Measurements from ENCODE around the gene TH. TPM values are rescaled to one million over a fixed set of nuclear protein-coding genes. Genes with fewer than 3 reads are reported as not detected.

TH gene
- total and polyA plus RNA-seq, 2 experiments from 2014 or later: 0.34 TPM; not detected in 1

- Histone ChIP-seq H3K27ac (ENCODE audit: low read depth) (no peak overlapping the region), H3F3A (replicated peaks; ENCODE audit: low read depth) (0 out of 2 replicates have a peak, but pooled peaks cover 6% of the 10 kb centered on the region), H3K4me3 (no peak overlapping the region), H3K27me3 (ENCODE audit: insufficient read depth) (no peaks in the 10 kb centered on the region), H4K20me1 (replicated peaks; ENCODE audit: insufficient read depth) (no peaks in the 10 kb centered on the region), H3K9me2 (ENCODE audit: insufficient read depth) (no peaks in the 10 kb centered on the region), H3K36me3 (ENCODE audit: insufficient read depth) (no peaks in the 10 kb centered on the region), H3K4me2 (no peak overlapping the region), H2AFZ (no peak overlapping the region), H3K4me1 (ENCODE audit: insufficient read depth) (no peaks in the 10 kb centered on the region), H3K79me2 (replicated peaks; ENCODE audit: insufficient read depth) (no peaks in the 10 kb centered on the region)
- H3K27me3 Mint-ChIP-seq (ENCODE audit: insufficient read depth, low read depth, poor library complexity): peaks cover 11% of the 10 kb centered on the region
- no peak for ATAC-seq
- H3K4me3 Mint-ChIP-seq: no peak overlapping the region
- no peaks in the 10 kb centered on the region for H3K9me3 Mint-ChIP-seq
- TF ChIP-seq ZNF114 (CRISPR knock-in tag; IDR thresholded peaks at IDR 0.05): no peak
- TF ChIP-seq JUNB (IDR thresholded peaks at IDR 0.05; ENCODE audit: unreplicated experiment): no peak
- no peak for TF ChIP-seq EZH2phosphoT487 (IDR thresholded peaks at IDR 0.05; ENCODE audit: unreplicated experiment)
- TF ChIP-seq ZNF331 (CRISPR knock-in tag; IDR thresholded peaks at IDR 0.05; ENCODE audit: low read depth): no peak
- TF ChIP-seq STAT1 (IDR thresholded peaks at IDR 0.05; ENCODE audit: unreplicated experiment): no peak
- no peak for TF ChIP-seq POLR2AphosphoS5 (IDR thresholded peaks at IDR 0.05; ENCODE audit: low read depth)
- no peak for TF ChIP-seq EZH2 (IDR thresholded peaks at IDR 0.05; ENCODE audit: low read depth, unreplicated experiment)
- TF ChIP-seq, protein P1, sequence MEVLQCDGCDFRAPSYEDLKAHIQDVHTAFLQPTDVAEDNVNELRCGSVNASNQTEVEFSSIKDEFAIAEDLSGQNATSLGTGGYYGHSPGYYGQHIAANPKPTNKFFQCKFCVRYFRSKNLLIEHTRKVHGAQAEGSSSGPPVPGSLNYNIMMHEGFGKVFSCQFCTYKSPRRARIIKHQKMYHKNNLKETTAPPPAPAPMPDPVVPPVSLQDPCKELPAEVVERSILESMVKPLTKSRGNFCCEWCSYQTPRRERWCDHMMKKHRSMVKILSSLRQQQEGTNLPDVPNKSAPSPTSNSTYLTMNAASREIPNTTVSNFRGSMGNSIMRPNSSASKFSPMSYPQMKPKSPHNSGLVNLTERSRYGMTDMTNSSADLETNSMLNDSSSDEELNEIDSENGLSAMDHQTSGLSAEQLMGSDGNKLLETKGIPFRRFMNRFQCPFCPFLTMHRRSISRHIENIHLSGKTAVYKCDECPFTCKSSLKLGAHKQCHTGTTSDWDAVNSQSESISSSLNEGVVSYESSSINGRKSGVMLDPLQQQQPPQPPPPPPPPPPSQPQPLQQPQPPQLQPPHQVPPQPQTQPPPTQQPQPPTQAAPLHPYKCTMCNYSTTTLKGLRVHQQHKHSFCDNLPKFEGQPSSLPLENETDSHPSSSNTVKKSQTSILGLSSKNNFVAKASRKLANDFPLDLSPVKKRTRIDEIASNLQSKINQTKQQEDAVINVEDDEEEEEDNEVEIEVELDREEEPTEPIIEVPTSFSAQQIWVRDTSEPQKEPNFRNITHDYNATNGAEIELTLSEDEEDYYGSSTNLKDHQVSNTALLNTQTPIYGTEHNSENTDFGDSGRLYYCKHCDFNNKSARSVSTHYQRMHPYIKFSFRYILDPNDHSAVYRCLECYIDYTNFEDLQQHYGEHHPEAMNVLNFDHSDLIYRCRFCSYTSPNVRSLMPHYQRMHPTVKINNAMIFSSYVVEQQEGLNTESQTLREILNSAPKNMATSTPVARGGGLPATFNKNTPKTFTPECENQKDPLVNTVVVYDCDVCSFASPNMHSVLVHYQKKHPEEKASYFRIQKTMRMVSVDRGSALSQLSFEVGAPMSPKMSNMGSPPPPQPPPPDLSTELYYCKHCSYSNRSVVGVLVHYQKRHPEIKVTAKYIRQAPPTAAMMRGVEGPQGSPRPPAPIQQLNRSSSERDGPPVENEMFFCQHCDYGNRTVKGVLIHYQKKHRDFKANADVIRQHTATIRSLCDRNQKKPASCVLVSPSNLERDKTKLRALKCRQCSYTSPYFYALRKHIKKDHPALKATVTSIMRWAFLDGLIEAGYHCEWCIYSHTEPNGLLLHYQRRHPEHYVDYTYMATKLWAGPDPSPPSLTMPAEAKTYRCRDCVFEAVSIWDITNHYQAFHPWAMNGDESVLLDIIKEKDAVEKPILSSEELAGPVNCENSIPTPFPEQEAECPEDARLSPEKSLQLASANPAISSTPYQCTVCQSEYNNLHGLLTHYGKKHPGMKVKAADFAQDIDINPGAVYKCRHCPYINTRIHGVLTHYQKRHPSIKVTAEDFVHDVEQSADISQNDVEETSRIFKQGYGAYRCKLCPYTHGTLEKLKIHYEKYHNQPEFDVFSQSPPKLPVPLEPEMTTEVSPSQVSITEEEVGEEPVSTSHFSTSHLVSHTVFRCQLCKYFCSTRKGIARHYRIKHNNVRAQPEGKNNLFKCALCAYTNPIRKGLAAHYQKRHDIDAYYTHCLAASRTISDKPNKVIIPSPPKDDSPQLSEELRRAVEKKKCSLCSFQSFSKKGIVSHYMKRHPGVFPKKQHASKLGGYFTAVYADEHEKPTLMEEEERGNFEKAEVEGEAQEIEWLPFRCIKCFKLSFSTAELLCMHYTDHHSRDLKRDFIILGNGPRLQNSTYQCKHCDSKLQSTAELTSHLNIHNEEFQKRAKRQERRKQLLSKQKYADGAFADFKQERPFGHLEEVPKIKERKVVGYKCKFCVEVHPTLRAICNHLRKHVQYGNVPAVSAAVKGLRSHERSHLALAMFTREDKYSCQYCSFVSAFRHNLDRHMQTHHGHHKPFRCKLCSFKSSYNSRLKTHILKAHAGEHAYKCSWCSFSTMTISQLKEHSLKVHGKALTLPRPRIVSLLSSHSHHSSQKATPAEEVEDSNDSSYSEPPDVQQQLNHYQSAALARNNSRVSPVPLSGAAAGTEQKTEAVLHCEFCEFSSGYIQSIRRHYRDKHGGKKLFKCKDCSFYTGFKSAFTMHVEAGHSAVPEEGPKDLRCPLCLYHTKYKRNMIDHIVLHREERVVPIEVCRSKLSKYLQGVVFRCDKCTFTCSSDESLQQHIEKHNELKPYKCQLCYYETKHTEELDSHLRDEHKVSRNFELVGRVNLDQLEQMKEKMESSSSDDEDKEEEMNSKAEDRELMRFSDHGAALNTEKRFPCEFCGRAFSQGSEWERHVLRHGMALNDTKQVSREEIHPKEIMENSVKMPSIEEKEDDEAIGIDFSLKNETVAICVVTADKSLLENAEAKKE (CRISPR knock-in tag; IDR thresholded peaks at IDR 0.05): no peak
- TF ChIP-seq, protein P2, sequence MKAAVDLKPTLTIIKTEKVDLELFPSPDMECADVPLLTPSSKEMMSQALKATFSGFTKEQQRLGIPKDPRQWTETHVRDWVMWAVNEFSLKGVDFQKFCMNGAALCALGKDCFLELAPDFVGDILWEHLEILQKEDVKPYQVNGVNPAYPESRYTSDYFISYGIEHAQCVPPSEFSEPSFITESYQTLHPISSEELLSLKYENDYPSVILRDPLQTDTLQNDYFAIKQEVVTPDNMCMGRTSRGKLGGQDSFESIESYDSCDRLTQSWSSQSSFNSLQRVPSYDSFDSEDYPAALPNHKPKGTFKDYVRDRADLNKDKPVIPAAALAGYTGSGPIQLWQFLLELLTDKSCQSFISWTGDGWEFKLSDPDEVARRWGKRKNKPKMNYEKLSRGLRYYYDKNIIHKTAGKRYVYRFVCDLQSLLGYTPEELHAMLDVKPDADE (IDR thresholded peaks at IDR 0.05): no peak
- TF ChIP-seq, protein P3, sequence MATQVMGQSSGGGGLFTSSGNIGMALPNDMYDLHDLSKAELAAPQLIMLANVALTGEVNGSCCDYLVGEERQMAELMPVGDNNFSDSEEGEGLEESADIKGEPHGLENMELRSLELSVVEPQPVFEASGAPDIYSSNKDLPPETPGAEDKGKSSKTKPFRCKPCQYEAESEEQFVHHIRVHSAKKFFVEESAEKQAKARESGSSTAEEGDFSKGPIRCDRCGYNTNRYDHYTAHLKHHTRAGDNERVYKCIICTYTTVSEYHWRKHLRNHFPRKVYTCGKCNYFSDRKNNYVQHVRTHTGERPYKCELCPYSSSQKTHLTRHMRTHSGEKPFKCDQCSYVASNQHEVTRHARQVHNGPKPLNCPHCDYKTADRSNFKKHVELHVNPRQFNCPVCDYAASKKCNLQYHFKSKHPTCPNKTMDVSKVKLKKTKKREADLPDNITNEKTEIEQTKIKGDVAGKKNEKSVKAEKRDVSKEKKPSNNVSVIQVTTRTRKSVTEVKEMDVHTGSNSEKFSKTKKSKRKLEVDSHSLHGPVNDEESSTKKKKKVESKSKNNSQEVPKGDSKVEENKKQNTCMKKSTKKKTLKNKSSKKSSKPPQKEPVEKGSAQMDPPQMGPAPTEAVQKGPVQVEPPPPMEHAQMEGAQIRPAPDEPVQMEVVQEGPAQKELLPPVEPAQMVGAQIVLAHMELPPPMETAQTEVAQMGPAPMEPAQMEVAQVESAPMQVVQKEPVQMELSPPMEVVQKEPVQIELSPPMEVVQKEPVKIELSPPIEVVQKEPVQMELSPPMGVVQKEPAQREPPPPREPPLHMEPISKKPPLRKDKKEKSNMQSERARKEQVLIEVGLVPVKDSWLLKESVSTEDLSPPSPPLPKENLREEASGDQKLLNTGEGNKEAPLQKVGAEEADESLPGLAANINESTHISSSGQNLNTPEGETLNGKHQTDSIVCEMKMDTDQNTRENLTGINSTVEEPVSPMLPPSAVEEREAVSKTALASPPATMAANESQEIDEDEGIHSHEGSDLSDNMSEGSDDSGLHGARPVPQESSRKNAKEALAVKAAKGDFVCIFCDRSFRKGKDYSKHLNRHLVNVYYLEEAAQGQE (IDR thresholded peaks at IDR 0.05; ENCODE audit: unreplicated experiment): no peak
- no peak for TF ChIP-seq CTCF (conservative IDR thresholded peaks at IDR 0.05; ENCODE audit: low read depth in 2 of 2)
- no peak for TF ChIP-seq CREB1 (CRISPR knock-in tag; IDR thresholded peaks at IDR 0.05; ENCODE audit: low read depth)
- no peak for TF ChIP-seq NANOG (IDR thresholded peaks at IDR 0.05; ENCODE audit: borderline replicate concordance)
- H3K4me1 Mint-ChIP-seq: no peaks in the 10 kb centered on the region; the same call in 2 of the 3 replicates
- H3K36me3 Mint-ChIP-seq (ENCODE audit: low read depth): no peaks in the 10 kb centered on the region
- H3K27ac Mint-ChIP-seq: no peak overlapping the region
- DNase-seq (ENCODE audit: low spot score): no peak
Measured at GRCh38 chr11:2182692-2183474, 11.3 kb upstream of the TH start.

Data from GM23338 (cell line).